MM.1S (cell line): ENCODE data around the gene RASL12.
"Not testable (repeated sequence)": the region's sequence is repeated elsewhere in the genome, so short reads cannot be mapped to it uniquely, and the experiment has no call there.

Source experiments
- EZH2 ChIP-seq: fragments of 300-600 bp; sonication (generic); optimal IDR thresholded peaks from 2 replicates; pipeline ENCODE3; 2017; ENCODE audit warnings: low read depth, mild to moderate bottlenecking, antibody characterized with exemption, low read length, mixed read lengths
- EZH2phosphoT487 ChIP-seq: fragments of 300-600 bp; sonication (generic); IDR thresholded peaks from 2 replicates; pipeline ENCODE4 v1.6.1; 2018; ENCODE audit warnings: antibody characterized with exemption, low read length
- TF ChIP-seq, protein P1 (sequence below): fragments of 300-600 bp; sonication (generic); IDR thresholded peaks from 2 replicates; pipeline ENCODE4 v1.5.1; 2016; ENCODE audit warnings: antibody characterized with exemption, low read length, mixed read lengths

DNA sequence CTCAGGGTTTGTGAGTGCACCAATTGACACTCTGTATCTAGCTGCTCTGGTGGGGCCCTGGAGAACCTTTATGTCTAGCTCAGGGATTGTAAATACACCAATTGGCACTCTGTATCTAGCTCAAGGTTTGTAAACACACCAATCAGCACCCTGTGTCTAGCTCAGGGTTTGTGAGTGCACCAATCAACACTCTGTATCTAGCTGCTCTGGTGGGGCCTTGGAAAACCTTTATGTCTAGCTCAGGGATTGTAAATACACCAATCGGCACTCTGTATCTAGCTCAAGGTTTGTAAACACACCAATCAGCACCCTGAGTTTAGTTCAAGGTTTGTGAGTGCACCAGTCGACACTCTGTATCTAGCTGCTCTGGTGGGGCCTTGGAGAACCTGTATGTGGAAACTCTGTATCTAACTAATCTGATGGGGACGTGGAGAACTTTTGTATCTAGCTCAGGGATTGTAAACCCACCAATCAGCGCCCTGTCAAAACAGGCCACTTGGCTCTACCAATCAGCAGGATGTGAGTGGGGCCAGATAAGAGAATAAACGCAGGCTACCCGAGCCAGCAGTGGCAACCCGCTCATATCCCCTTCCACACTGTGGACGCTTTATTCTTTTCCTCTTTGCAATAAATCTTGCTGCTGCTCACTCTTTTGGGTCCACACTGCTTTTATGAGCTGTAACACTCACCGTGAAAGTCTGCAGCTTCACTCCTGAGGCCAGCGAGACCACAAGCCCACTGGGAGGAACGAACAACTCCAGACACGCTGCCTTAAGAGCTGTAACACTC, 8.0 kb upstream of the RASL12 start:
- TF ChIP-seq, protein P1, sequence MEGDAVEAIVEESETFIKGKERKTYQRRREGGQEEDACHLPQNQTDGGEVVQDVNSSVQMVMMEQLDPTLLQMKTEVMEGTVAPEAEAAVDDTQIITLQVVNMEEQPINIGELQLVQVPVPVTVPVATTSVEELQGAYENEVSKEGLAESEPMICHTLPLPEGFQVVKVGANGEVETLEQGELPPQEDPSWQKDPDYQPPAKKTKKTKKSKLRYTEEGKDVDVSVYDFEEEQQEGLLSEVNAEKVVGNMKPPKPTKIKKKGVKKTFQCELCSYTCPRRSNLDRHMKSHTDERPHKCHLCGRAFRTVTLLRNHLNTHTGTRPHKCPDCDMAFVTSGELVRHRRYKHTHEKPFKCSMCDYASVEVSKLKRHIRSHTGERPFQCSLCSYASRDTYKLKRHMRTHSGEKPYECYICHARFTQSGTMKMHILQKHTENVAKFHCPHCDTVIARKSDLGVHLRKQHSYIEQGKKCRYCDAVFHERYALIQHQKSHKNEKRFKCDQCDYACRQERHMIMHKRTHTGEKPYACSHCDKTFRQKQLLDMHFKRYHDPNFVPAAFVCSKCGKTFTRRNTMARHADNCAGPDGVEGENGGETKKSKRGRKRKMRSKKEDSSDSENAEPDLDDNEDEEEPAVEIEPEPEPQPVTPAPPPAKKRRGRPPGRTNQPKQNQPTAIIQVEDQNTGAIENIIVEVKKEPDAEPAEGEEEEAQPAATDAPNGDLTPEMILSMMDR, result not testable (repeated sequence)
- TF ChIP-seq EZH2, EZH2phosphoT487: not testable (repeated sequence)
